GM11168 (cell line): ENCODE results near the gene INHBB.

Experiments used
- in situ Hi-C: fragments of 300-500 bp; cut with MboI; formaldehyde crosslinking; loops from one replicate; pipeline ENCODE4 v1.12.0; 2022; ENCODE audit warnings: low sequenced_read_pairs; ENCODE audit not compliant: unreplicated experiment

The INHBB gene

GRCh38 chr2:120353931-120354330 lies 8.0 kb downstream of the INHBB start:
- in situ Hi-C loops: no loop called here

DNA sequence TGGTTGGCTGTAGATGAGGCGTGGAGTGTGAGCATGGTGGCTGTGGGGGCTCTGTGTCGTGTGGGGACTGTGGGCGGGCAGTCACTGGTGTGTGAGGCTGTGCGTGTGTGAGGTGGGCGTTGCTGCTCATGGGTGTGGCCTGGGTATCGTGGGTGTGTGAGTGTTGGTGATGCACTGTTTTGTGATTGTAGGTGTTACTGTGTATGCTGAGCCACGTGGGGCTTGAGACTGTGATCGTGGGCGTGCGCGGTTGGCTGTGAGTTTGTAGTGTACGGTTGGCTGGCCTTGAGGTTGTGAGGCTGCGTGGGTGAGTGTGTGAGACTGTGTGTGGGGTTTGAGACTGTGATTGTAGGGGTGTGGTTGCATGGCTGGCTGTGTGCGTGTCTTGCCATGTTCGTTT lies 8.5 kb downstream of the INHBB start:
- in situ Hi-C loops: no loop called here

GRCh38 chr2:120354935-120355779 lies 9.2 kb downstream of the INHBB start:
- in situ Hi-C loops: no loop called here

- in situ Hi-C loops: no loop called here
These were observed 9.9 kb downstream of the INHBB start for GRCh38 chr2:120355780-120356266.

GRCh38 chr2:120357768-120358167 lies 11.8 kb downstream of the INHBB start:
- in situ Hi-C loops: no loop called here

DNA sequence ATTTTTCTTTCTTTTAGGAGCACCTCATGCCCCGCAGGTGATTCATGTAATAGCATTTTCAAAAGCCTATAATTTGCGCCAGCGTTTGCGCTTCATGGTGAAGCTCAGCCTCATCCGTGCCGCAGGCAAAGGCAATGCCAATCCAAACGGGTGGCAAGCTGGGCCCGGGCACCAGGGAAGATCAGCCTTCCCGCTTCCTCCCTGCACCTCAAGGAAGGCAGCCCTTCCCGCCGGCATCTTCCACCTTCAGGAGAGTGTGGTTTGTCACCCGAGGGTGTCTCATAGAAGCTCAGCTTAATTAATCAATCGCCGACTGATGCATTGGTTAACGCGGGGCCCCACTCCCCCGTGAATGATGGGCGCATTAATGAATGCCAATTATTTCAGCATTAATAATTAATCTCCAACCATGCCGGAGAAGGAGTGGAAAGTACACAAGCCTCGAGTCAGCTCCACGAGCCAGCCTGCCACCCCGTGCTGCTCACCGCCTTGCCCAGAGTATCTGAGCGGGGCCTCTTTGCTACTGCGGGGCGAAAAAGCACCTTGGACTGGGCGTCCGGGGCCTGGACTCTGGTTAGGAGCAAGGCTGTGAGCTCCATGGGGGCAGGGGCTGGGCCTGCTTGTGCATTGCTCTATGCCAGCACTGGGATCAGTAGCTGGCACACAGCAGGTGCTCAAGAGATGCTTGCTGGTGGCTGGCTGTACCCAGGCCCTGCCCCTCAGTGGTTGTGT lies 13.0 kb downstream of the INHBB start:
- in situ Hi-C loops: no loop called here

DNA sequence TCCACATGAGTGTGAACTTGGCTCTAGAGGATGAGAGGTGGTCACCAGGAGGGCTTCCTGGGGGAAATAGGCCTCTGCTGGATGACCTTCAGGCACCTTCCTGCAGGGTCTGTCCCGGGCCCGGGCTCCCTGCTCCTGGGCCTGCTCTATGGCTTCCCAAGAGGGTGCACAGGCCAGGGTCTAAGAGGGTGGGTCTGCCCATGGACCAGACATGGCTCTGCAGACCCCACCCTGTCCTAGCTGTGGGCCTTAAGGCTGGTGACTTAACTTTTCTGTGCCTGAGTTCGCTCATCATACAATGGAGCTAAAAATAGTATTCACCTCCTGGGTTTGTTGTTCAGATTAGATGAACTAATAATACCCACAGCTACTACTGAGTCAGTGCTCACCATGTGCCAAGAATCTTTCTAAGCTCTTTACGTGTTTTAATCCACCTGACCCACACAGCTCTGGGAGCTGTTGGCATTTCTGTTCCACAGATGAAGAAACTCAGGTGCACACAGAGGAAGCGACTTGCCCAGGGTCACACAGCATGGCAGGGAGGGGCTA lies 14.4 kb downstream of the INHBB start:
- in situ Hi-C loops: no loop called here

- in situ Hi-C loops: no loop called here
These were observed 17.0 kb downstream of the INHBB start for GRCh38 chr2:120362926-120363325.

DNA sequence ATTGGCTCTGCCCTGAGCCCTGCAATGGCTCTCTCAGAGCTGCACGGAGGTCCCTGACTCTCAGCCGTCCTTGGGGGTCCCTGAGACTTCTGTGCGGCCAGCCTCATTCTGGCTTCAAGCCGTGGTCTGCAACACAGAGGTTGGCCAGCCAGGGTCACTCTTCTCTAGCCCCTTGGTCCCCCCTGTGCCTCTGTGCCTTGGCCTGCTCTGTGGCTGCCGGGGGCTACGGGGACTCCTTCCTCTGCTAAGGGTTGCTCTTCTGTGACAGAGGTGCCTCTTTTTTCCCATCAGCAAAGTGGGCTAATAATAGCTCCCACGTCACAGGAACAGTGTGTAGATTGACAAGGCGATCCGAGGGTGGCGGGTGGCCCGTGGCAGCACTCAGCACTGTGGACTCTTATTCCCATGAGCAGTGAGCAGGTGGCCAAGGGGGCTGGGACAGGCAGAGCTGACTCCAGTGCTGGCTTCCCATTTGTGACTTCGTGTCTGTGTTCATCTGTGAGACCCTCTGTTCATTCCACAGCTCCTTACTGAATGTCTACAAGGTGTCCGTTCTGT lies 19.4 kb downstream of the INHBB start:
- in situ Hi-C loops: no loop called here

GRCh38 chr2:120366698-120367097 lies 20.8 kb downstream of the INHBB start:
- in situ Hi-C loops: no loop called here

- in situ Hi-C loops: no loop called here
These were observed 21.3 kb downstream of the INHBB start for GRCh38 chr2:120367221-120367620.

GRCh38 chr2:120367649-120368048 lies 21.7 kb downstream of the INHBB start:
- in situ Hi-C loops: no loop called here

DNA sequence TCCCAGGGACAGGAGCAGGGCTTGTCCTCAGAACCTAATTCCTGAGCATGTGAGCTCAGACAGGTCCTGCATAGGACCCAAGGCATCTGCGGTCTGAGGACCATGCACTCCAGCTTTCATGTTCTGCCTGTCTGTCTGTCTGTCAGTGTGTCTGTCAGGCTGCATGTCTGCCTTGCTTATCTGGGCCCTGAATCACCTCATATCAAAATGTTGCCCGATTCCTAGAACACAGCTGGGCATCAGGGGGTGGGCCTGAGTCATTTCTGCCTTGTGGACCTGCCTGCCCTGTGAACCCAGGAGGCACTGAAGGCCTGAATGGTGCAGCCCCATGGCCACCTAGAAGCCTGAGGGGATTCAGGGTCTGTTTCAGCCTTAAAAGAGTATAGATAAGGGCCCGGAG lies 22.1 kb downstream of the INHBB start:
- in situ Hi-C loops: no loop called here

DNA sequence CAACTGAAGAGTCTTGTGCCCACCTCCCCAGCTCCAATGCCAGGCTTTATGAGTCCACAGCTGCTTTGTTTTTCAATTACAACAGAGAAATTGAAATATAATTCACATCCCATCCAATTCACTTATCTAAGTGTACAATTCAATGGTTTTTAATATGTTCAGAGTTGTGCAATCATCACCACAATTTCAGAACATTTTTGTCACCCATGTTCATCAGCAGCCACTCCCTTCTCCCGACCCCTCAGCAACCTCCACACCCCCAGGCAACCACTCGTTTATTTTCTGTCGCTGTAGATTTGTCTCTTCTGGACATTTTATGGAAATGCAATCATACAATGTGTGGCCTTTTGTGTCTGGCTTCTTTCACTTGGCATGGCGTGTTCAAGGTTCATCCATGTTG lies 23.3 kb downstream of the INHBB start:
- in situ Hi-C loops: no loop called here

DNA sequence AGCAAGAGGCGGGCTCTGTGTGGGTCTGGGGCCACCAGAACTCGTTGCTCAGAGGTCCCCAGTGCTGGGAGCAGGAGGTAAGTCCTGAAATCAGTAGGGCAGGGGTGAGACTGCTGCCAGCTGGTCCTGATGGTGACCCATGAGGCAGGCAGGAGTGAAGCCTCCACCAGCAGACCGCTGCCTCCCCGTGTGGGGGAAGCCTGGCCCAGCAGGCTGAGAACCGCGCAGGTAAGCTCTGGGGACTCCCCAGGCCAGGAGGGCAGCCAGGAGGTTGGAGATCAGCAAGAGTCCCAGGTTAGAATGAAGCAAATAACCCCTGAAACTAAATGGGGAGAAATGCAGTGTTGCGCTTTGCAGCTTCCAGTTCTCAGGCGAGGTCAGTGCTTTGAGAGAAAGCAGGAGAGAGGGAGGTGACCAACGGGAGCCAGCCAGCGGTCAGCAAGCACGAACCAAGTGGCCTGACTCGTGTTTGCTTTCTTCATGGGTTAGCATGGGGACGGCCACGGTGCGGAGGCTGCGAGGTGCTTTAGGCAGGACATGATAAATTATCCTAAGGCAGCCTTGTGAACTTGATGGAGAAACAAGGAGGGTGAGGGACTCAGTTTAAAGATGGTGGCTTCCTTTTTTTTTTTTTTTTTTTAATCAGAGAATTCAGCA lies 26.2 kb downstream of the INHBB start:
- in situ Hi-C loops: no loop called here

GRCh38 chr2:120372816-120373215 lies 26.9 kb downstream of the INHBB start:
- in situ Hi-C loops: no loop called here

DNA sequence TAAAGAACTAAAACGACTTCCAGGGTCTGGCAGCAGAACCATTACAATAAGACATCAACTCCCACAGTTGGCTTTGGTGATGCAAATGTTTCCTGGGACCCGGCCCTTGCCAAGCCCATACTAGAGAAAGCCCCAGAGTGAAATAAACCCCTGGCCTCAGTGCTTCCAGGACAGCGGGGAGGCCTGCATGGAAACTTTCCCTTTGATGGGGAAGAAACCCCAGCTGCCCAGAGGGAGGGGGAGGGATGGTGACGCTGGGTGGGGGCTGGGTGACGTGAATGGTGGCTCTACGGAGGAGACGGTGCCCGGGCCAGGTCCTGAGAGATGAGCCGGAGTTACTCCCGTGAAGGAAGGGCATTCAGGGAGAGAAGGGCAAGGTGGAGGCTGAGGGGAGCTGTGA lies 27.5 kb downstream of the INHBB start:
- in situ Hi-C loops: no loop called here

DNA sequence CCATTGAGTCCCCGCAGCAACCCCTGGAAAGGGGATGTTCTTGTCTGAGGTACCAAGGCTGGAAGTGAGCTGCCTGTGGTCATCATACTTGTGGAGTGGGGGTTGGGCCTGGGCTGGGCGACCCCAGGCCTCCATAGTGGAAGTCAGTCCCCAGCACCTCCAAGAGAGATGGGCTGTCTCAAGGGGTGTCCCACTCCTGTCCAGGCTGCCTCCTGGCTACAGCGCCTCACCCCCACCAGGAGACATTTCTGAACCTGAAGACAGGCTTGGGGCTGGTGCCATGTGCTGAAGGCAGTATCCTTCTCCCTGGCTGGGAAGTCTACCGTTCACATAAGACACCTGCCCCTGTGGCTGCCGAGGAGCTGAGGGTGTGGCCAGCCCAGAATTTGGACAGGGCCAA lies 28.9 kb downstream of the INHBB start:
- in situ Hi-C loops: no loop called here

DNA sequence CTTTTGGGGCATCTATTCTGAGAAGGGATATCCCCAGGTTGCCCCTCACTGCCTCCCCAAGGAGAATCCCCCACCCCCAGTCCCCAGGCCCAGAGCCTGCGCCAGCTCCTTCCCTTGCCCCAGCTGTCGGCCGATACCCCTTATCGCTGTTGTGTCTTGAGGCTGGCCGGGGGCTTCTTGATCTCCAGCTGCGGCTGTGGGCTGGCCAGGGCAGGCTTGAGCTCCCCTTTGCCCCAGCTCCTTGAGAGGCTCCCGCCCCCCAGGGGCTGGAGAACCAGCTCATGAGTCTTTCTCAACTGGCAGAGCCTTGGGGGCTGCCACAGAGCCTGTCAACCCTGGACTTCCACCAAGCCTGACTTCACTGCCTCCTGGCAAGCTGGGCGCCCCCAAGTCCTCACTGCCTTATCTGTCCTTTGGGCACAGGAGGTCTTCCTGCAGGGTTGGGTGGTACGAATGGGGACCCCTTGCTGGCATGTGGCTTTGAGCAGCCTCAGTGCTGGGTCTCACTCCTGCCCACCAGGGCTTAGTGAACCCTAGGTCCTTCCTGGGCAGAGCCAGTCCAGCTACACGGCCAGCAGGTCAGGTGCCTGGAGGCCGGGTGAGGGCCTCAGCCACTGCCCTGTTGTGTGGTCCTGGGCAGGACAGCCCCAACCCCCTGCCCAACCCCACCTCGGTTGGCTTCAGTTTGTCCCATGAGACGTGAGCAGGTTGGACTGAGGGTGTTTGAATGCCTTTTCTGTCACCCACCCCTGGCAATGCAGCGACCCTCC lies 29.5 kb downstream of the INHBB start:
- in situ Hi-C loops: no loop called here

DNA sequence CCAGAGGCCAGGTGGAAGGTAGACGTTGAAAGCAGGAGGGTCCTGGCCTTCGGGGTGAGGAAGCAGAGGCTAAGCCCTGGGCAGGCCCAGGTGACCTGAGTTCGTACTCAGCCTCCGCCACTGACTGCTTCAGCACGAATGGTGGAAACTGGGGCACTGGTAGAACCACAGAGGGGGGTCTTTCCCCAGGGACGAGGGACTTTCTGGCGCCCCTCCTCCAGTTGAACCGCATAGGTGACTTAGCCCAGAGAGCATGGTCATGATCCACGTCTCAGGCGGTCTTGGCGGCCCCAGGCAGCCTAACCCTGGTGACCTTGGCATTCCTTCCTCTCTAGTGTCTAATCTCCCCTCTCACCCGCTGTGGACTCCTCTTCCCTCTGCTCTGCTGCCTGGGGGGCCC lies 30.2 kb downstream of the INHBB start:
- in situ Hi-C loops: no loop called here
